K562 (cell line): ENCODE results near the gene ERVW-1. TPM values are rescaled to one million over a fixed set of nuclear protein-coding genes. Genes with fewer than 3 reads are reported as not detected.

Experiments
- ARID1B ChIP-seq: fragments of 450-650 bp; IDR thresholded peaks from 2 replicates; pipeline ENCODE4 v1.6.1; 2016; ENCODE audit warnings: antibody characterized with exemption, mild to moderate bottlenecking, inconsistent platforms
- CBFB ChIP-seq: sonication (generic); formaldehyde crosslinking; IDR thresholded peaks from 2 replicates; pipeline ENCODE4 v1.4.0; 2020; ENCODE audit warnings: mild to moderate bottlenecking, missing genetic modification reagents
- CTBP1 ChIP-seq: fragments of 450-650 bp; IDR thresholded peaks from 2 replicates; pipeline ENCODE4 v1.6.1; 2016; ENCODE audit warnings: borderline replicate concordance
- DACH1 ChIP-seq: fragments of 450-650 bp; IDR thresholded peaks from 2 replicates; pipeline ENCODE4 v1.6.1; 2018; ENCODE audit not compliant: partially characterized antibody
- ETV1 ChIP-seq: fragments of 450-650 bp; conservative IDR thresholded peaks from 2 replicates; pipeline ENCODE4 v1.6.1; 2016; ENCODE audit warnings: missing genetic modification characterization, control low read depth, low read depth, missing compliant biosample characterization
- KHSRP ChIP-seq: fragments of 450-650 bp; IDR thresholded peaks from 2 replicates; pipeline ENCODE4 v1.6.1; 2017
- KLF1 ChIP-seq: fragments of 450-650 bp; IDR thresholded peaks from 2 replicates; pipeline ENCODE4 v1.6.1; 2016; ENCODE audit warnings: missing genetic modification characterization, missing compliant biosample characterization
- L3MBTL2 ChIP-seq: fragments of 450-650 bp; IDR thresholded peaks from 2 replicates; pipeline ENCODE4 v1.6.1; 2016; ENCODE audit warnings: mild to moderate bottlenecking, moderate library complexity
- LCOR ChIP-seq: sonication (generic); formaldehyde crosslinking; IDR thresholded peaks from 2 replicates; pipeline ENCODE4 v1.8.0; 2022; ENCODE audit warnings: mild to moderate bottlenecking, missing genetic modification reagents
- POLR3A ChIP-seq: IDR thresholded peaks from 2 replicates; pipeline ENCODE4 v1.6.1; 2011; ENCODE audit warnings: borderline replicate concordance, mild to moderate bottlenecking, moderate library complexity; ENCODE audit not compliant: insufficient read length, insufficient read depth; ENCODE audit errors: extremely low read depth
- RNF219 ChIP-seq: fragments of 250-450 bp; sonication (Bioruptor Pico); IDR thresholded peaks from 2 replicates; pipeline ENCODE4 v1.5.0; 2022; ENCODE audit warnings: mild to moderate bottlenecking
- SIX5 ChIP-seq, 2 experiments: IDR thresholded peaks; 2 replicates each; pipeline ENCODE4 v1.6.1; 2011; ENCODE audit warnings: low read length in 2 of 2, borderline replicate concordance in 1 of 2, low read depth in 1 of 2, mild to moderate bottlenecking in 1 of 2, moderate library complexity in 1 of 2; ENCODE audit not compliant: insufficient read depth in 1 of 2
- SRSF7 ChIP-seq: fragments of 200-400 bp; formaldehyde crosslinking; optimal IDR thresholded peaks from 2 replicates; pipeline ENCODE3; 2017; ENCODE audit warnings: mild to moderate bottlenecking, low read depth, low read length
- TAL1 ChIP-seq: fragments of 450-650 bp; IDR thresholded peaks from 2 replicates; pipeline ENCODE4 v1.6.1; 2016; ENCODE audit warnings: mild to moderate bottlenecking
- TEAD2 ChIP-seq: fragments of 450-650 bp; IDR thresholded peaks from 2 replicates; pipeline ENCODE4 v1.6.1; 2016; ENCODE audit warnings: missing genetic modification characterization, control low read depth, missing compliant biosample characterization
- THAP7 ChIP-seq: fragments of 250-450 bp; sonication (Bioruptor Pico); IDR thresholded peaks from 2 replicates; pipeline ENCODE4 v1.5.0; 2021
- VEZF1 ChIP-seq: fragments of 200-800 bp; sonication (Bioruptor generic); IDR thresholded peaks from 2 replicates; pipeline ENCODE4 v1.6.1; 2017; ENCODE audit warnings: missing genetic modification characterization, missing compliant biosample characterization
- XRCC4 ChIP-seq: IDR thresholded peaks from one replicate; pipeline ENCODE4 v1.6.1; 2011; ENCODE audit not compliant: insufficient read depth, insufficient read length; ENCODE audit errors: extremely low read depth
- YY1 ChIP-seq, 3 experiments: IDR thresholded peaks; 2 replicates each; pipeline ENCODE4 v1.6.1; 2011; ENCODE audit warnings: low read length in 2 of 3, mild to moderate bottlenecking in 2 of 3, moderate library complexity in 2 of 3, borderline replicate concordance in 1 of 3, control low read depth in 1 of 3, low read depth in 1 of 3; ENCODE audit not compliant: insufficient read depth in 3 of 3, insufficient replicate concordance in 2 of 3, control insufficient read depth in 1 of 3, insufficient read length in 1 of 3; ENCODE audit errors: extremely low read depth in 1 of 3
- polyA plus RNA-seq, 8 experiments: library from polyadenylated mRNA; depleted of rRNA in 4 of 8; stranded (reverse) in 5 of 8; unstranded in 3 of 8; fragments of >200 nt; fragmentation: Nextera tagmentation in 2 of 8; fragmentation: Illumina TruSeq in 1 of 8; extraction: Ambion mirVana in 2 of 8; extraction: Trizol in 1 of 8; gene quantifications; 2 replicates each; pipeline versions ENCODE4 v1.2.1 to v1.2.3, GENCODE V29; 2011 to 2014; ENCODE audit warnings: inconsistent platforms in 1 of 8, missing spikeins in 1 of 8
- total RNA-seq, 7 experiments: library from RNA; depleted of rRNA in 6 of 7; stranded (reverse); fragments of >200 nt in 6 of 7; fragmentation: Illumina TruSeq in 2 of 7; extraction: Trizol in 2 of 7; gene quantifications; 2 replicates each; pipeline versions ENCODE4 v1.2.1 to v1.2.3, GENCODE V29; 2011 to 2021; ENCODE audit warnings: low replicate concordance in 1 of 7
- TF ChIP-seq, protein P1 (sequence below): IDR thresholded peaks from 2 replicates; pipeline ENCODE4 v1.6.1; 2011; ENCODE audit warnings: borderline replicate concordance, low read depth, mild to moderate bottlenecking, moderate library complexity, low read length; ENCODE audit not compliant: insufficient read depth, poor library complexity, severe bottlenecking

ERVW-1 gene
- total and polyA plus RNA-seq, 9 of the 15 experiments (the other 6 are each of a cell fraction or from before 2014, with no cell fraction given): not detected

- TF ChIP-seq DACH1 (no peak), ARID1B (0 out of 2 replicates have a peak, but pooled peaks have one; percentile 25), POLR3A (no peak), ETV1 (tag) (peak; percentile 97), THAP7 (CRISPR knock-in tag) (peak; percentile 72; the same call in 1 of the 2 replicates), LCOR (CRISPR knock-in tag) (peak; percentile 87; the same call in 1 of the 2 replicates), TEAD2 (no peak), CTBP1 (0 out of 2 replicates have a peak, but pooled peaks have one; percentile 72), YY1 (IDR thresholded peaks at IDR 0.05; ENCODE audit: borderline replicate concordance in 1 of 3, control insufficient read depth in 1 of 3, extremely low read depth in 1 of 3, insufficient read depth in 3 of 3, insufficient read length in 1 of 3, insufficient replicate concordance in 2 of 3, low read depth in 1 of 3, low read length in 2 of 3) (peak; percentile 54 to 90 (median 80)), KHSRP (no peak), L3MBTL2 (0 out of 2 replicates have a peak, but pooled peaks have one; percentile 43), RNF219 (CRISPR knock-in tag) (no peak), VEZF1 (peak; percentile 88), SIX5 (IDR thresholded peaks at IDR 0.05; ENCODE audit: borderline replicate concordance in 1 of 2, insufficient read depth in 1 of 2, low read depth in 1 of 2, low read length in 2 of 2) (no peak), CBFB (CRISPR knock-in tag) (no peak), KLF1 (tag) (no peak), SRSF7 (no peak), TAL1 (no peak), XRCC4 (no peak)
- TF ChIP-seq, protein P1, sequence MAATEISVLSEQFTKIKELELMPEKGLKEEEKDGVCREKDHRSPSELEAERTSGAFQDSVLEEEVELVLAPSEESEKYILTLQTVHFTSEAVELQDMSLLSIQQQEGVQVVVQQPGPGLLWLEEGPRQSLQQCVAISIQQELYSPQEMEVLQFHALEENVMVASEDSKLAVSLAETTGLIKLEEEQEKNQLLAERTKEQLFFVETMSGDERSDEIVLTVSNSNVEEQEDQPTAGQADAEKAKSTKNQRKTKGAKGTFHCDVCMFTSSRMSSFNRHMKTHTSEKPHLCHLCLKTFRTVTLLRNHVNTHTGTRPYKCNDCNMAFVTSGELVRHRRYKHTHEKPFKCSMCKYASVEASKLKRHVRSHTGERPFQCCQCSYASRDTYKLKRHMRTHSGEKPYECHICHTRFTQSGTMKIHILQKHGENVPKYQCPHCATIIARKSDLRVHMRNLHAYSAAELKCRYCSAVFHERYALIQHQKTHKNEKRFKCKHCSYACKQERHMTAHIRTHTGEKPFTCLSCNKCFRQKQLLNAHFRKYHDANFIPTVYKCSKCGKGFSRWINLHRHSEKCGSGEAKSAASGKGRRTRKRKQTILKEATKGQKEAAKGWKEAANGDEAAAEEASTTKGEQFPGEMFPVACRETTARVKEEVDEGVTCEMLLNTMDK: no peak
Observed at GRCh38 chr7:92447345-92448204, 30.2 kb downstream of the ERVW-1 start, which contains the start of gene GATAD1 (continued).
